ENCODE results near the gene COL20A1.

- no peak for TF ChIP-seq CTCF (IDR thresholded peaks at IDR 0.05)
- TF ChIP-seq POLR2A (IDR thresholded peaks at IDR 0.05), result no peak
Measured at GRCh38 chr20:63298731-63299312, 5.8 kb downstream of the COL20A1 start.

All from testis (tissue), 2 donors.